Measurements from ENCODE around the gene KIF5C. TPM values are rescaled to one million over a fixed set of nuclear protein-coding genes. Genes with fewer than 3 reads are reported as not detected.

Gene KIF5C
- polyA plus RNA-seq, 1 donor (not counting 4 experiments of a cell fraction or from before 2014, with no cell fraction given), result 0.03 TPM

DNA sequence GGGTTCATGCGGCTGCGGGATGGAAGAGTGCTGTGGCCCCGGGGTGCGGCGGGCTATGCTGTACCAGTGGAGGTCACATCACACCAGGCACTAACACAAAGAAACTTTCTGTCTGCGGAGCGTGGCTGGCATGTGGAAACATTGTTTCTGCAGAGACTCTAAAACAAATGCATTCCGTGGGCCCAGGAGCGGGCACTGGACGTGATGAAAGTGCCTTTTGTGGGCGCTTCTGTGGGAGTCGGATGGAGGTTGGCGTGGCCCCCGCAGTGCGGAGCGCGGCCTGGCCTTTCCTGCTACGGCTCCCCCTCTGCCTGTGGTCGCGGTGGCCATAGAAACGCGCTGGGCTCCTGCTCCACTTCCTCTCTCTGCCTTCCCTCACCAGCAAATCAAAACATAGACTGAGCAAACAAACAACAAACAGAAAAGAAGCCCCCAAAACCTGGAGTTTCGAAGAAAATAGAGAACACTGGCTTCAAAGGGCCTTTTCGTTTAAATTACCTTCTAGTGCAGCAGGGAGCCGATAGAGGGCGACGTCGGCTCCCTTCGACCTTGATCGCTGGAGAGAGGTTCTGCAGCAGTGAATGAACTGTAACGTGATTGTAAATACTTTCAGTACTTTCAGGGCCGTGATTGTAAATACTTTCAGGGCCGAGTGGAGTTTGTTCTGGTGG, 51.4 kb downstream of the KIF5C start:
- Histone ChIP-seq H3K36me3 (ENCODE audit: control insufficient read depth in 2 of 2, extremely low read depth in 1 of 2, insufficient read depth in 2 of 2, low read length in 2 of 2) (no peaks in the 10 kb centered on the region), H3K27ac (ENCODE audit: control insufficient read depth, insufficient read depth, low read length) (no peak overlapping the region), H3K9me3 (ENCODE audit: control insufficient read depth, low read depth, low read length) (no peaks in the 10 kb centered on the region), H3K79me2 (ENCODE audit: control insufficient read depth, insufficient read depth, low read length) (no peaks in the 10 kb centered on the region), H3K9ac (ENCODE audit: control insufficient read depth, extremely low read depth, insufficient read depth, low read length) (no peak overlapping the region), H3K4me1 (ENCODE audit: control insufficient read depth, extremely low read depth, insufficient read depth, low read length) (peaks cover 3% of the 10 kb centered on the region), H3K9me1 (ENCODE audit: control insufficient read depth, extremely low read depth, insufficient read depth, low read length) (no peaks in the 10 kb centered on the region), H2AFZ (ENCODE audit: control insufficient read depth, low read length) (no peak overlapping the region), H3K4me2 (ENCODE audit: control insufficient read depth, extremely low read depth, insufficient read depth, low read depth, low read length) (no peak overlapping the region), H3K27me3 (ENCODE audit: control insufficient read depth, extremely low read depth, insufficient read depth, low read length) (no peaks in the 10 kb centered on the region), H4K20me1 (ENCODE audit: control insufficient read depth, extremely low read depth, insufficient read depth, low read length) (no peaks in the 10 kb centered on the region), H3K4me3 (ENCODE audit: control insufficient read depth in 2 of 3, extremely low read depth in 1 of 3, insufficient read depth in 2 of 3, low read depth in 1 of 3, low read length in 3 of 3) (no peak overlapping the region)
- TF ChIP-seq, protein P1, sequence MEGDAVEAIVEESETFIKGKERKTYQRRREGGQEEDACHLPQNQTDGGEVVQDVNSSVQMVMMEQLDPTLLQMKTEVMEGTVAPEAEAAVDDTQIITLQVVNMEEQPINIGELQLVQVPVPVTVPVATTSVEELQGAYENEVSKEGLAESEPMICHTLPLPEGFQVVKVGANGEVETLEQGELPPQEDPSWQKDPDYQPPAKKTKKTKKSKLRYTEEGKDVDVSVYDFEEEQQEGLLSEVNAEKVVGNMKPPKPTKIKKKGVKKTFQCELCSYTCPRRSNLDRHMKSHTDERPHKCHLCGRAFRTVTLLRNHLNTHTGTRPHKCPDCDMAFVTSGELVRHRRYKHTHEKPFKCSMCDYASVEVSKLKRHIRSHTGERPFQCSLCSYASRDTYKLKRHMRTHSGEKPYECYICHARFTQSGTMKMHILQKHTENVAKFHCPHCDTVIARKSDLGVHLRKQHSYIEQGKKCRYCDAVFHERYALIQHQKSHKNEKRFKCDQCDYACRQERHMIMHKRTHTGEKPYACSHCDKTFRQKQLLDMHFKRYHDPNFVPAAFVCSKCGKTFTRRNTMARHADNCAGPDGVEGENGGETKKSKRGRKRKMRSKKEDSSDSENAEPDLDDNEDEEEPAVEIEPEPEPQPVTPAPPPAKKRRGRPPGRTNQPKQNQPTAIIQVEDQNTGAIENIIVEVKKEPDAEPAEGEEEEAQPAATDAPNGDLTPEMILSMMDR (optimal IDR thresholded peaks at IDR 0.05 in 1 of 3, IDR thresholded peaks at IDR 0.05 in 1 of 3, conservative IDR thresholded peaks at IDR 0.05 in 1 of 3; ENCODE audit: extremely low read depth in 1 of 3, insufficient read depth in 2 of 3, low read length in 3 of 3), result peak; percentile 33 to 49 (median 47)
- no peak for TF ChIP-seq EZH2 (IDR thresholded peaks at IDR 0.05; ENCODE audit: low read length)
- FAIRE-seq (no peak), DNase-seq (ENCODE audit: low read depth, low spot score) (no peak)
- dilution Hi-C loops (cut with MboI; ENCODE audit: extremely low pct_ligation_motif_present, low sequenced_read_pairs), result no loop called here

DNA sequence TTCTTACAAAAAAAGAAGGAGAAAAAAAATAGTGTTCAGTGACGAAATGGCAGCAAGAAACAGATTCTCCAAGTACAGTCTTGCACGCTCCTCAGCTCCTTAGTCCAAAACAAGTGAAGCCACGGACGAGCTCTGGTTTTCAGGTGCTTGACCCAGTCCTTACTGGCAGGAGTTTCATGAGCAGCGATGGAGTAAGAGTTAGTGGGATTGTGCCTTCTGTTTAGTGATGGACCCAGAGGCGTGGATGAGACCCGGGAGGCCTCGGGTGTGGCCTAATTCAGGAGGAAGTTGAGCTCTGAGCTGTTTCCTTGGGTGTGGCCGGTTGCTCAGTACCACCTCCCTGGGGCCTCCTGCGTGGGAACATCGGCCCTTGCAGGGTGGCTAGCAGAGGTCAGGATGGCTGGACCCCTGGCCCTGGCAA, 52.0 kb downstream of the KIF5C start:
- no peak overlapping the region for H3K27ac ChIP-seq (ENCODE audit: control insufficient read depth, insufficient read depth, low read length)
- dilution Hi-C loops (cut with MboI; ENCODE audit: extremely low pct_ligation_motif_present, low sequenced_read_pairs), result no loop called here
- H3K9me1 ChIP-seq (ENCODE audit: control insufficient read depth, extremely low read depth, insufficient read depth, low read length), result no peaks in the 10 kb centered on the region
- TF ChIP-seq, protein P1 (optimal IDR thresholded peaks at IDR 0.05 in 1 of 3, IDR thresholded peaks at IDR 0.05 in 1 of 3, conservative IDR thresholded peaks at IDR 0.05 in 1 of 3; ENCODE audit: extremely low read depth in 1 of 3, insufficient read depth in 2 of 3, low read length in 3 of 3), result no peak
- no peak for TF ChIP-seq EZH2 (IDR thresholded peaks at IDR 0.05; ENCODE audit: low read length)
- H3K36me3 ChIP-seq (ENCODE audit: control insufficient read depth in 2 of 2, extremely low read depth in 1 of 2, insufficient read depth in 2 of 2, low read length in 2 of 2), result no peaks in the 10 kb centered on the region
- H3K4me2 ChIP-seq (ENCODE audit: control insufficient read depth, extremely low read depth, insufficient read depth, low read depth, low read length), result no peak overlapping the region
- no peaks in the 10 kb centered on the region for H3K27me3 ChIP-seq (ENCODE audit: control insufficient read depth, extremely low read depth, insufficient read depth, low read length)
- FAIRE-seq (no peak), DNase-seq (ENCODE audit: low read depth, low spot score) (no peak)
- H3K9ac ChIP-seq (ENCODE audit: control insufficient read depth, extremely low read depth, insufficient read depth, low read length), result no peak overlapping the region
- H3K4me1 ChIP-seq (ENCODE audit: control insufficient read depth, extremely low read depth, insufficient read depth, low read length), result peaks cover 3% of the 10 kb centered on the region
- no peaks in the 10 kb centered on the region for H4K20me1 ChIP-seq (ENCODE audit: control insufficient read depth, extremely low read depth, insufficient read depth, low read length)
- H2AFZ ChIP-seq (ENCODE audit: control insufficient read depth, low read length), result no peak overlapping the region
- no peaks in the 10 kb centered on the region for H3K79me2 ChIP-seq (ENCODE audit: control insufficient read depth, insufficient read depth, low read length)
- H3K9me3 ChIP-seq (ENCODE audit: control insufficient read depth, low read depth, low read length), result no peaks in the 10 kb centered on the region
- H3K4me3 ChIP-seq (ENCODE audit: control insufficient read depth in 2 of 3, extremely low read depth in 1 of 3, insufficient read depth in 2 of 3, low read depth in 1 of 3, low read length in 3 of 3), result no peak overlapping the region
